ENCODE data around the gene SLC2A8. TPM values are rescaled to one million over a fixed set of nuclear protein-coding genes. Genes with fewer than 3 reads are reported as not detected.

SLC2A8 gene
- total RNA-seq, 1 donor from 2014 or later: 13.8 TPM

GRCh38 chr9:127395497-127396252 lies 1.3 kb upstream of the SLC2A8 start:
- no peaks in the 10 kb centered on the region for H3K36me3 ChIP-seq
- intact Hi-C loops (cut with DNase I): no loop called here
- no peak overlapping the region for H3K27ac ChIP-seq
- H3K4me1 ChIP-seq: peaks cover 26% of the 10 kb centered on the region
- no peaks in the 10 kb centered on the region for H3K27me3 ChIP-seq
- TF ChIP-seq POLR2AphosphoS5 (IDR thresholded peaks at IDR 0.05; ENCODE audit: insufficient read depth in 1 of 2, low read depth in 1 of 2) (no peak), CTCF (IDR thresholded peaks at IDR 0.05) (no peak), POLR2A (IDR thresholded peaks at IDR 0.05) (no peak)
- no peaks in the 10 kb centered on the region for H3K9me3 ChIP-seq
- H3K4me3 ChIP-seq: peak overlapping the region in 1 of 2 donors; percentile 70
- DNase-seq (ENCODE audit: extremely low spot score in 2 of 2): no peak

- DNase-seq (ENCODE audit: extremely low spot score in 2 of 2): no peak
- TF ChIP-seq CTCF (IDR thresholded peaks at IDR 0.05): no peak
- no peak for TF ChIP-seq POLR2AphosphoS5 (IDR thresholded peaks at IDR 0.05; ENCODE audit: insufficient read depth in 1 of 2, low read depth in 1 of 2)
- no peak for TF ChIP-seq POLR2A (IDR thresholded peaks at IDR 0.05)
- no peaks in the 10 kb centered on the region for H3K9me3 ChIP-seq
- H3K27ac ChIP-seq: no peak overlapping the region
- H3K36me3 ChIP-seq: peaks cover 0 to under 1% of the 10 kb centered on the region in 2 donors
- H3K4me1 ChIP-seq: peaks cover 26% of the 10 kb centered on the region
- H3K27me3 ChIP-seq: no peaks in the 10 kb centered on the region
- intact Hi-C loops (cut with DNase I): no loop called here
- H3K4me3 ChIP-seq: peak overlapping the region; percentile 39 to 70
Measured at GRCh38 chr9:127396253-127396807, 639 bp upstream of the SLC2A8 start.

- intact Hi-C loops (cut with DNase I): no loop called here
- H3K4me1 ChIP-seq: peaks cover 26% of the 10 kb centered on the region
- DNase-seq (ENCODE audit: extremely low spot score in 2 of 2): no peak
Measured at GRCh38 chr9:127397646-127398274, 791 bp downstream of the SLC2A8 start.

GRCh38 chr9:127398275-127398647 lies 1.3 kb downstream of the SLC2A8 start:
- H3K4me1 ChIP-seq: peaks cover 26% of the 10 kb centered on the region
- no peaks in the 10 kb centered on the region for H3K27me3 ChIP-seq
- no peaks in the 10 kb centered on the region for H3K9me3 ChIP-seq
- no peak for TF ChIP-seq CTCF (IDR thresholded peaks at IDR 0.05)
- TF ChIP-seq POLR2AphosphoS5 (IDR thresholded peaks at IDR 0.05; ENCODE audit: insufficient read depth in 1 of 2, low read depth in 1 of 2): no peak
- no peak for TF ChIP-seq POLR2A (IDR thresholded peaks at IDR 0.05)
- H3K4me3 ChIP-seq: peak overlapping the region; percentile 60 to 70
- H3K36me3 ChIP-seq: peaks cover 0 to 14% of the 10 kb centered on the region in 2 donors
- intact Hi-C loops (cut with DNase I): no loop called here
- no peak for DNase-seq (ENCODE audit: extremely low spot score in 2 of 2)
- H3K27ac ChIP-seq: peak overlapping the region; percentile 59

More at GRCh38 chr9:127397646-127398274, 791 bp downstream of the SLC2A8 start:
- Histone ChIP-seq H3K27ac (peak overlapping the region; percentile 59), H3K9me3 (no peaks in the 10 kb centered on the region), H3K36me3 (peaks cover 0 to 12% of the 10 kb centered on the region in 2 donors), H3K4me3 (peak overlapping the region; percentile 60 to 70), H3K27me3 (no peaks in the 10 kb centered on the region)
- TF ChIP-seq CTCF (IDR thresholded peaks at IDR 0.05) (no peak), POLR2AphosphoS5 (IDR thresholded peaks at IDR 0.05; ENCODE audit: insufficient read depth in 1 of 2, low read depth in 1 of 2) (peak in 1 of 2 donors; percentile 37)

Data from vagina (tissue), 2 donors.